ENCODE results near the gene TTC7B. TPM values are rescaled to one million over a fixed set of nuclear protein-coding genes. Genes with fewer than 3 reads are reported as not detected.

TTC7B gene
- total and polyA plus RNA-seq, 2 of the 8 experiments (the other 6 are each of a cell fraction or from before 2014, with no cell fraction given), result 23.7 to 34.0 TPM

DNA sequence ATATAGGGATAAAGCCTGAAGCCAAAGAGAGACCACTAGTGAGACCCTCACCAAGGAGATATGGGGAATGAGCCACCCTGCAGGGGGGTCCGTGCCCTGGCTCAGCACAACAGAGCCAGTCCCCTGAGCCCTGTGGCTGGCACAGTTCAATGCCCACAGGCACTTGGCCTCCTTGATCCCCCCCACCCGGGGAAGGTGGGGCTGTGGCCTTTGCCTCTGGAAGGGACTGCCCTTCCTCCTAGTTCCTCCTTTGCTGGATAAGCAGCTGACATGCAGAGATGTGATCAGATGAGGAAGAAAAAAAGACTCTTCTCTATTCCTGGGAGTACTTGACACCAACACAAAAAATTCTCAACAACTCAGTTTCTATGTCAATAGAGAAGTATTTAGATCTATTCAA is 19.9 kb downstream of the TTC7B start (continued):
- TF ChIP-seq, protein P1, sequence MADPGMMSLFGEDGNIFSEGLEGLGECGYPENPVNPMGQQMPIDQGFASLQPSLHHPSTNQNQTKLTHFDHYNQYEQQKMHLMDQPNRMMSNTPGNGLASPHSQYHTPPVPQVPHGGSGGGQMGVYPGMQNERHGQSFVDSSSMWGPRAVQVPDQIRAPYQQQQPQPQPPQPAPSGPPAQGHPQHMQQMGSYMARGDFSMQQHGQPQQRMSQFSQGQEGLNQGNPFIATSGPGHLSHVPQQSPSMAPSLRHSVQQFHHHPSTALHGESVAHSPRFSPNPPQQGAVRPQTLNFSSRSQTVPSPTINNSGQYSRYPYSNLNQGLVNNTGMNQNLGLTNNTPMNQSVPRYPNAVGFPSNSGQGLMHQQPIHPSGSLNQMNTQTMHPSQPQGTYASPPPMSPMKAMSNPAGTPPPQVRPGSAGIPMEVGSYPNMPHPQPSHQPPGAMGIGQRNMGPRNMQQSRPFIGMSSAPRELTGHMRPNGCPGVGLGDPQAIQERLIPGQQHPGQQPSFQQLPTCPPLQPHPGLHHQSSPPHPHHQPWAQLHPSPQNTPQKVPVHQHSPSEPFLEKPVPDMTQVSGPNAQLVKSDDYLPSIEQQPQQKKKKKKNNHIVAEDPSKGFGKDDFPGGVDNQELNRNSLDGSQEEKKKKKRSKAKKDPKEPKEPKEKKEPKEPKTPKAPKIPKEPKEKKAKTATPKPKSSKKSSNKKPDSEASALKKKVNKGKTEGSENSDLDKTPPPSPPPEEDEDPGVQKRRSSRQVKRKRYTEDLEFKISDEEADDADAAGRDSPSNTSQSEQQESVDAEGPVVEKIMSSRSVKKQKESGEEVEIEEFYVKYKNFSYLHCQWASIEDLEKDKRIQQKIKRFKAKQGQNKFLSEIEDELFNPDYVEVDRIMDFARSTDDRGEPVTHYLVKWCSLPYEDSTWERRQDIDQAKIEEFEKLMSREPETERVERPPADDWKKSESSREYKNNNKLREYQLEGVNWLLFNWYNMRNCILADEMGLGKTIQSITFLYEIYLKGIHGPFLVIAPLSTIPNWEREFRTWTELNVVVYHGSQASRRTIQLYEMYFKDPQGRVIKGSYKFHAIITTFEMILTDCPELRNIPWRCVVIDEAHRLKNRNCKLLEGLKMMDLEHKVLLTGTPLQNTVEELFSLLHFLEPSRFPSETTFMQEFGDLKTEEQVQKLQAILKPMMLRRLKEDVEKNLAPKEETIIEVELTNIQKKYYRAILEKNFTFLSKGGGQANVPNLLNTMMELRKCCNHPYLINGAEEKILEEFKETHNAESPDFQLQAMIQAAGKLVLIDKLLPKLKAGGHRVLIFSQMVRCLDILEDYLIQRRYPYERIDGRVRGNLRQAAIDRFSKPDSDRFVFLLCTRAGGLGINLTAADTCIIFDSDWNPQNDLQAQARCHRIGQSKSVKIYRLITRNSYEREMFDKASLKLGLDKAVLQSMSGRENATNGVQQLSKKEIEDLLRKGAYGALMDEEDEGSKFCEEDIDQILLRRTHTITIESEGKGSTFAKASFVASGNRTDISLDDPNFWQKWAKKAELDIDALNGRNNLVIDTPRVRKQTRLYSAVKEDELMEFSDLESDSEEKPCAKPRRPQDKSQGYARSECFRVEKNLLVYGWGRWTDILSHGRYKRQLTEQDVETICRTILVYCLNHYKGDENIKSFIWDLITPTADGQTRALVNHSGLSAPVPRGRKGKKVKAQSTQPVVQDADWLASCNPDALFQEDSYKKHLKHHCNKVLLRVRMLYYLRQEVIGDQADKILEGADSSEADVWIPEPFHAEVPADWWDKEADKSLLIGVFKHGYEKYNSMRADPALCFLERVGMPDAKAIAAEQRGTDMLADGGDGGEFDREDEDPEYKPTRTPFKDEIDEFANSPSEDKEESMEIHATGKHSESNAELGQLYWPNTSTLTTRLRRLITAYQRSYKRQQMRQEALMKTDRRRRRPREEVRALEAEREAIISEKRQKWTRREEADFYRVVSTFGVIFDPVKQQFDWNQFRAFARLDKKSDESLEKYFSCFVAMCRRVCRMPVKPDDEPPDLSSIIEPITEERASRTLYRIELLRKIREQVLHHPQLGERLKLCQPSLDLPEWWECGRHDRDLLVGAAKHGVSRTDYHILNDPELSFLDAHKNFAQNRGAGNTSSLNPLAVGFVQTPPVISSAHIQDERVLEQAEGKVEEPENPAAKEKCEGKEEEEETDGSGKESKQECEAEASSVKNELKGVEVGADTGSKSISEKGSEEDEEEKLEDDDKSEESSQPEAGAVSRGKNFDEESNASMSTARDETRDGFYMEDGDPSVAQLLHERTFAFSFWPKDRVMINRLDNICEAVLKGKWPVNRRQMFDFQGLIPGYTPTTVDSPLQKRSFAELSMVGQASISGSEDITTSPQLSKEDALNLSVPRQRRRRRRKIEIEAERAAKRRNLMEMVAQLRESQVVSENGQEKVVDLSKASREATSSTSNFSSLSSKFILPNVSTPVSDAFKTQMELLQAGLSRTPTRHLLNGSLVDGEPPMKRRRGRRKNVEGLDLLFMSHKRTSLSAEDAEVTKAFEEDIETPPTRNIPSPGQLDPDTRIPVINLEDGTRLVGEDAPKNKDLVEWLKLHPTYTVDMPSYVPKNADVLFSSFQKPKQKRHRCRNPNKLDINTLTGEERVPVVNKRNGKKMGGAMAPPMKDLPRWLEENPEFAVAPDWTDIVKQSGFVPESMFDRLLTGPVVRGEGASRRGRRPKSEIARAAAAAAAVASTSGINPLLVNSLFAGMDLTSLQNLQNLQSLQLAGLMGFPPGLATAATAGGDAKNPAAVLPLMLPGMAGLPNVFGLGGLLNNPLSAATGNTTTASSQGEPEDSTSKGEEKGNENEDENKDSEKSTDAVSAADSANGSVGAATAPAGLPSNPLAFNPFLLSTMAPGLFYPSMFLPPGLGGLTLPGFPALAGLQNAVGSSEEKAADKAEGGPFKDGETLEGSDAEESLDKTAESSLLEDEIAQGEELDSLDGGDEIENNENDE (IDR thresholded peaks at IDR 0.05; ENCODE audit: insufficient replicate concordance, low read length), result no peak
- TF ChIP-seq JUN (IDR thresholded peaks at IDR 0.05; ENCODE audit: low read depth, low read length) (no peak), TBP (IDR thresholded peaks at IDR 0.05; ENCODE audit: low read depth, low read length) (no peak), BACH1 (IDR thresholded peaks at IDR 0.05; ENCODE audit: low read length) (no peak), GABPA (IDR thresholded peaks at IDR 0.05; ENCODE audit: borderline replicate concordance, insufficient read depth, low read length) (no peak), TCF12 (IDR thresholded peaks at IDR 0.05; ENCODE audit: low read depth, low read length) (no peak), KDM4A (IDR thresholded peaks at IDR 0.05; ENCODE audit: low read depth, low read length, severe bottlenecking) (no peak), CTBP2 (IDR thresholded peaks at IDR 0.05; ENCODE audit: borderline replicate concordance, insufficient read depth, insufficient read length, low read length) (no peak), SIRT6 (IDR thresholded peaks at IDR 0.05; ENCODE audit: low read length) (no peak), PHF8 (conservative IDR thresholded peaks at IDR 0.05; ENCODE audit: low read depth, low read length) (no peak), ZNF274 (IDR thresholded peaks at IDR 0.05; ENCODE audit: borderline replicate concordance, extremely low read depth, low read length) (no peak), TAF1 (IDR thresholded peaks at IDR 0.05; ENCODE audit: low read depth, low read length) (no peak), RFX5 (IDR thresholded peaks at IDR 0.05; ENCODE audit: borderline replicate concordance, low read depth, low read length) (no peak)
